ENCODE data around the gene ANKRD65.
A peak's percentile ranks its signal among the peaks of the same experiment; 100 is the strongest.
"Not testable (repeated sequence)": the region's sequence is repeated elsewhere in the genome, so short reads cannot be mapped to it uniquely, and the experiment has no call there.

The ANKRD65 gene

GRCh38 chr1:1421147-1421906 is at the start of gene ANKRD65:
Gene ANKRD65, minus strand, starts transcription at chr1:1421276. Its CDS starts 271 bp downstream, at chr1:1421005.
- no peak for DNase-seq

- not testable (repeated sequence) for DNase-seq
Observed at GRCh38 chr1:1468196-1468985, 47.3 kb upstream of the ANKRD65 start.

GRCh38 chr1:1463312-1463711 is 42.2 kb upstream of the ANKRD65 start:
- no peak for DNase-seq

GRCh38 chr1:1462318-1462966 is 41.4 kb upstream of the ANKRD65 start:
- peak; percentile 22 for DNase-seq

- DNase-seq: no peak
Observed at GRCh38 chr1:1461721-1462317, 40.7 kb upstream of the ANKRD65 start.

- no peak for DNase-seq
Observed at GRCh38 chr1:1460540-1461130, 39.6 kb upstream of the ANKRD65 start.

GRCh38 chr1:1459711-1460110 is 38.6 kb upstream of the ANKRD65 start:
- DNase-seq: not testable (repeated sequence)

- DNase-seq: not testable (repeated sequence)
Observed at GRCh38 chr1:1459156-1459555, 38.1 kb upstream of the ANKRD65 start.

- DNase-seq: not testable (repeated sequence)
Observed at GRCh38 chr1:1456683-1457255, 35.7 kb upstream of the ANKRD65 start.

- DNase-seq: not testable (repeated sequence)
Observed at GRCh38 chr1:1455934-1456333, 34.9 kb upstream of the ANKRD65 start.

GRCh38 chr1:1455366-1455884 is 34.3 kb upstream of the ANKRD65 start:
- DNase-seq: no peak

- DNase-seq: not testable (repeated sequence)
Observed at GRCh38 chr1:1454286-1455056, 33.4 kb upstream of the ANKRD65 start.

GRCh38 chr1:1452882-1453281 is 31.8 kb upstream of the ANKRD65 start:
- DNase-seq: no peak

GRCh38 chr1:1452365-1452739 is 31.3 kb upstream of the ANKRD65 start:
- not testable (repeated sequence) for DNase-seq

GRCh38 chr1:1451696-1452364 is 30.8 kb upstream of the ANKRD65 start:
- DNase-seq: no peak

GRCh38 chr1:1450616-1451015 is 29.5 kb upstream of the ANKRD65 start:
- not testable (repeated sequence) for DNase-seq

GRCh38 chr1:1449099-1449739 is 28.1 kb upstream of the ANKRD65 start, which contains the start of gene ATAD3C:
Gene ATAD3C, plus strand, starts transcription at chr1:1449689. Its CDS starts 995 bp downstream, at chr1:1450684.
- DNase-seq: no peak

GRCh38 chr1:1446631-1447030 is 25.6 kb upstream of the ANKRD65 start:
- not testable (repeated sequence) for DNase-seq

- no peak for DNase-seq
Observed at GRCh38 chr1:1442069-1442770, 21.1 kb upstream of the ANKRD65 start.

All from fibroblast of upper back skin (primary cell).